HCT116 (cell line): ENCODE data around the gene FCER2. TPM values are rescaled to one million over a fixed set of nuclear protein-coding genes. Genes with fewer than 3 reads are reported as not detected.

Source experiments
- ATAC-seq: fragments of 200-7000 bp; cut with Tn5 transposase; 2 replicates; pipeline ENCODE4 v1.9.1; 2020; ENCODE audit warnings: mild to moderate bottlenecking, moderate library complexity
- BruUV-seq: library from RNA; stranded (reverse); fragments of 400-500 nt; replicated peaks from 2 replicates; lab custom pipeline; 2021; lab: Mats Ljungman, UMichigan
- CTCF ChIA-PET: fragments of 300-600 bp; sonication (Branson Sonifier 250); formaldehyde crosslinking; loops from one replicate; lab custom pipeline; 2021; ENCODE audit warnings: antibody characterized with exemption; lab: Charles Lee
- POLR2A ChIA-PET: fragments of 300-600, 350-600 bp; sonication (Branson Sonifier 250); formaldehyde crosslinking; loops from one replicate; lab custom pipeline; 2021; ENCODE audit warnings: antibody characterized with exemption; lab: Charles Lee
- RAD21 ChIA-PET, 2 experiments: fragments of 300-600 bp; sonication (Branson Sonifier 250); formaldehyde crosslinking; loops; one replicate each; lab custom pipeline; 2023; ENCODE audit warnings: low total read pairs in 2 of 2; ENCODE audit not compliant: uncharacterized antibody in 2 of 2, unreplicated experiment in 2 of 2, low non-redundant PET in 1 of 2; lab: Charles Lee
- DNase-seq: peaks from one replicate; pipeline ENCODE4 v3.0.0-alpha.2; 2010; ENCODE audit warnings: low read depth, low spot score
- H2AFZ ChIP-seq: fragments of 200-600 bp; shearing (Covaris generic), sonication (generic); 2 replicates; pipeline ENCODE4 v1.6.1; 2017; ENCODE audit warnings: low read depth, mixed run types, mixed read lengths, antibody characterized with exemption, low read length; ENCODE audit not compliant: poor library complexity, severe bottlenecking
- H3K27ac ChIP-seq: 2 replicates; pipeline ENCODE4 v1.5.1; 2012; ENCODE audit warnings: low read depth, low read length
- H3K27me3 ChIP-seq: fragments of 200-600 bp; sonication (generic); 2 replicates; pipeline ENCODE4 v1.6.1; 2016; ENCODE audit warnings: mixed run types, low read length, mixed read lengths; ENCODE audit not compliant: insufficient read depth
- H3K36me3 ChIP-seq, 2 experiments: fragments of 200-500 bp in 1 of 2; fragments of 200-600 bp in 1 of 2; sonication (Bioruptor generic) in 1 of 2; sonication (generic) in 1 of 2; 2 replicates each; pipeline versions ENCODE4 v1.5.1 to v1.6.1; 2014 to 2016; ENCODE audit warnings: low read length in 2 of 2, inconsistent platforms in 1 of 2, mixed read lengths in 1 of 2, mixed run types in 1 of 2; ENCODE audit not compliant: insufficient read depth in 2 of 2, control insufficient read depth in 1 of 2
- H3K4me1 ChIP-seq, 2 experiments: fragments of 200-600 bp in 1 of 2; sonication (generic) in 1 of 2; 2 replicates each; pipeline versions ENCODE4 v1.5.1 to v1.6.1; 2012 to 2017; ENCODE audit warnings: low read length in 2 of 2, inconsistent platforms in 1 of 2, mild to moderate bottlenecking in 1 of 2, mixed read lengths in 1 of 2, mixed run types in 1 of 2, moderate library complexity in 1 of 2; ENCODE audit not compliant: insufficient read depth in 2 of 2, control insufficient read depth in 1 of 2
- H3K4me2 ChIP-seq: fragments of 200-600 bp; sonication (generic); 2 replicates; pipeline ENCODE4 v1.6.1; 2017; ENCODE audit warnings: mixed run types, low read length, mixed read lengths
- H3K4me3 ChIP-seq, 2 experiments: fragments of 200-600 bp in 1 of 2; sonication (generic) in 1 of 2; replicated peaks in 1 of 2; 2 replicates each; pipeline ENCODE4 v1.5.1; 2011 to 2016; ENCODE audit warnings: low read length in 2 of 2, control low read depth in 1 of 2, low read depth in 1 of 2, mild to moderate bottlenecking in 1 of 2, mixed read lengths in 1 of 2, mixed run types in 1 of 2
- H3K79me2 ChIP-seq: fragments of 200-600 bp; sonication (generic); 2 replicates; pipeline ENCODE4 v1.6.1; 2017; ENCODE audit warnings: mild to moderate bottlenecking, mixed run types, low read length, moderate library complexity, mixed read lengths; ENCODE audit not compliant: insufficient read depth
- H3K9ac ChIP-seq: fragments of 200-600 bp; sonication (generic); 2 replicates; pipeline ENCODE4 v1.6.1; 2016; ENCODE audit warnings: low read length, mixed read lengths
- H3K9me2 ChIP-seq: fragments of 200-600 bp; sonication (generic), shearing (Covaris generic); 2 replicates; pipeline ENCODE4 v1.6.1; 2017; ENCODE audit warnings: mixed run types, mild to moderate bottlenecking, moderate library complexity; ENCODE audit not compliant: insufficient read depth
- H3K9me3 ChIP-seq, 2 experiments: fragments of 200-500 bp in 1 of 2; fragments of 200-600 bp in 1 of 2; sonication (Bioruptor generic) in 1 of 2; sonication (generic) in 1 of 2; 2 replicates each; pipeline ENCODE4 v1.6.1; 2014 to 2017; ENCODE audit warnings: low read length in 2 of 2, mixed read lengths in 2 of 2, inconsistent platforms in 1 of 2, low read depth in 1 of 2, mild to moderate bottlenecking in 1 of 2, mixed run types in 1 of 2, moderate library complexity in 1 of 2; ENCODE audit not compliant: control insufficient read depth in 1 of 2, insufficient read depth in 1 of 2
- H4K20me1 ChIP-seq: fragments of 200-600 bp; sonication (generic), shearing (Covaris generic); 2 replicates; pipeline ENCODE4 v1.6.1; 2017; ENCODE audit warnings: mixed run types, mild to moderate bottlenecking, moderate library complexity; ENCODE audit not compliant: insufficient read depth
- CEBPB ChIP-seq: IDR thresholded peaks from 2 replicates; pipeline ENCODE4 v1.6.1; 2012; ENCODE audit warnings: low read depth
- EZH2phosphoT487 ChIP-seq: fragments of 200-600 bp; IDR thresholded peaks from 2 replicates; pipeline ENCODE4 v1.6.1; 2018; ENCODE audit warnings: antibody characterized with exemption, borderline replicate concordance
- FOSL1 ChIP-seq: IDR thresholded peaks from 2 replicates; pipeline ENCODE4 v1.6.1; 2012; ENCODE audit warnings: low read depth
- JUND ChIP-seq: IDR thresholded peaks from 2 replicates; pipeline ENCODE4 v1.6.1; 2012
- MAX ChIP-seq: IDR thresholded peaks from 2 replicates; pipeline ENCODE4 v1.6.1; 2012
- POLR2AphosphoS5 ChIP-seq: IDR thresholded peaks from 2 replicates; pipeline ENCODE4 v1.6.1; 2011; ENCODE audit warnings: mild to moderate bottlenecking, low read depth, low read length, moderate library complexity
- RAD21 ChIP-seq: IDR thresholded peaks from 2 replicates; pipeline ENCODE4 v1.6.1; 2012; ENCODE audit warnings: low read depth, mild to moderate bottlenecking
- SIN3A ChIP-seq: IDR thresholded peaks from 2 replicates; pipeline ENCODE4 v1.6.1; 2012; ENCODE audit warnings: low read depth
- SP1 ChIP-seq: IDR thresholded peaks from 2 replicates; pipeline ENCODE4 v1.6.1; 2012; ENCODE audit warnings: low read depth
- SRF ChIP-seq: IDR thresholded peaks from 2 replicates; pipeline ENCODE4 v1.6.1; 2012; ENCODE audit warnings: low read depth
- TCF7L2 ChIP-seq: IDR thresholded peaks from 2 replicates; pipeline ENCODE4 v1.7.0; 2011; ENCODE audit warnings: borderline replicate concordance, inconsistent platforms; ENCODE audit not compliant: insufficient read depth, insufficient read length; ENCODE audit errors: extremely low read depth
- YY1 ChIP-seq: IDR thresholded peaks from 2 replicates; pipeline ENCODE4 v1.6.1; 2011; ENCODE audit warnings: low read length, low read depth, moderate library complexity, mild to moderate bottlenecking; ENCODE audit not compliant: insufficient replicate concordance; ENCODE audit errors: extremely low read depth
- ZNF274 ChIP-seq: fragments of 200-500 bp; sonication (Bioruptor generic); IDR thresholded peaks from 2 replicates; pipeline ENCODE4 v1.6.1; 2014; ENCODE audit warnings: mild to moderate bottlenecking, low read depth, low read length, inconsistent platforms
- intact Hi-C: fragments of 100-400 bp; cut with micrococcal nuclease; formaldehyde crosslinking; loops from 2 replicates; pipeline ENCODE4 v1.10.0; 2022
- total RNA-seq: library from RNA; stranded (reverse); gene quantifications from one replicate; pipeline ENCODE4 v1.2.1, GENCODE V29; 2021; ENCODE audit not compliant: unreplicated experiment
- TF ChIP-seq, protein P1 (sequence below): IDR thresholded peaks from 2 replicates; pipeline ENCODE4 v1.6.1; 2012; ENCODE audit warnings: low read depth

FCER2 gene
- total RNA-seq, 1 experiment from 2014 or later: 0.20 TPM

DNA sequence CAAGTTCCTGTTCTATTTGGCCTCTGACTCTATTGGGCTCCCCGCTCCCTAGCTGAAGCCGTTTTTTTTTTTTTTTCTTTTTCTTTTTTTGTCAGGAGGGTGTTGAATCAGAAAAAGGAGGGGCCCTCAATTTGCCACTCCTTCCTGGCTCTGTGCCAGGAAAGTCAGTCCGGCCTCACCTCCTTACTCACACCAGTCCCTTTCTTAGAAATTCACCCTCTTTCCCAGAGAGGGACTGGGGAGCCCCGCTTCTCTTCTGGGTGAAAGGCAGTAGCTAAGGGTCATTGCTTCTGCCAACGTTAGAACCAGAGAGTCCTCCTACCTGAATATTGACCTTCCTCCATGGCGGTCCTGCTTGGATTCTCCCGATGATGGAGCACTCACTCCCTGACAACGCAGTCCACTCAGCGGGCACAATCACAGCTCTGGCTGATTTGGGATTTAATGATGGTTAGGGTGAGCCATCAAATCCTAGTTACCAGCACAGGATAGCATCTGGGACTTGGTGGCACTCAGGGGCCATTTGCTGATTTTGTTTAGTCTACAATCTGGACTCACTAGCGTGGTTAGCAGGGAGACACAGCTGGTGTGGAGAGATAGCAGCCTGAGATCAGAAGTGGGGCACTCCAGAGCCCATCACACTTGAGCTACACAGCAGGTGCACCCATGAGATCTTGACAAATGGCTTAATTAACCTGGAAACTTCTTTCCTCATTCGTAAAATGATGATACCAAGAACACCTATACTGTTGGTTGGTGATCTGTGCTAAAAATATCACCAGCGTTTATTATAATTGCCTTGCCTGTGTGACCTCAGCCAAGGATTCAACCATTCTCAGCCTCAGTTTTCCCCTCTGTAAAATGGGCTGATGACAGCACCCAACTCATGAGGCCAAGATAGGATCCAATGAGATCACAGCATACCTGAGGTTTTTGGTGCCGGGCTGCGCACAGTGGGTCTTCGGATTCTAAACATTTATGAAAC lies 2.2 kb downstream of the FCER2 start:
- no peak overlapping the region for H3K27ac ChIP-seq
- H2AFZ ChIP-seq: no peak overlapping the region
- no peak overlapping the region for H3K9ac ChIP-seq
- no peak for DNase-seq
- no peaks in the 10 kb centered on the region for H3K79me2 ChIP-seq
- H3K36me3 ChIP-seq: no peaks in the 10 kb centered on the region
- no peaks in the 10 kb centered on the region for H4K20me1 ChIP-seq
- no peak overlapping the region for H3K4me2 ChIP-seq
- intact Hi-C loops: no loop called here
- ChIA-PET POLR2A (no interaction called here), CTCF (interaction anchor here (0.9 kb wide), 1 partner anchor 19 kb away, joined by 3 read pairs; the partner anchor contains the start of gene TRAPPC5), RAD21 (no interaction called here)
- TF ChIP-seq, protein P1, sequence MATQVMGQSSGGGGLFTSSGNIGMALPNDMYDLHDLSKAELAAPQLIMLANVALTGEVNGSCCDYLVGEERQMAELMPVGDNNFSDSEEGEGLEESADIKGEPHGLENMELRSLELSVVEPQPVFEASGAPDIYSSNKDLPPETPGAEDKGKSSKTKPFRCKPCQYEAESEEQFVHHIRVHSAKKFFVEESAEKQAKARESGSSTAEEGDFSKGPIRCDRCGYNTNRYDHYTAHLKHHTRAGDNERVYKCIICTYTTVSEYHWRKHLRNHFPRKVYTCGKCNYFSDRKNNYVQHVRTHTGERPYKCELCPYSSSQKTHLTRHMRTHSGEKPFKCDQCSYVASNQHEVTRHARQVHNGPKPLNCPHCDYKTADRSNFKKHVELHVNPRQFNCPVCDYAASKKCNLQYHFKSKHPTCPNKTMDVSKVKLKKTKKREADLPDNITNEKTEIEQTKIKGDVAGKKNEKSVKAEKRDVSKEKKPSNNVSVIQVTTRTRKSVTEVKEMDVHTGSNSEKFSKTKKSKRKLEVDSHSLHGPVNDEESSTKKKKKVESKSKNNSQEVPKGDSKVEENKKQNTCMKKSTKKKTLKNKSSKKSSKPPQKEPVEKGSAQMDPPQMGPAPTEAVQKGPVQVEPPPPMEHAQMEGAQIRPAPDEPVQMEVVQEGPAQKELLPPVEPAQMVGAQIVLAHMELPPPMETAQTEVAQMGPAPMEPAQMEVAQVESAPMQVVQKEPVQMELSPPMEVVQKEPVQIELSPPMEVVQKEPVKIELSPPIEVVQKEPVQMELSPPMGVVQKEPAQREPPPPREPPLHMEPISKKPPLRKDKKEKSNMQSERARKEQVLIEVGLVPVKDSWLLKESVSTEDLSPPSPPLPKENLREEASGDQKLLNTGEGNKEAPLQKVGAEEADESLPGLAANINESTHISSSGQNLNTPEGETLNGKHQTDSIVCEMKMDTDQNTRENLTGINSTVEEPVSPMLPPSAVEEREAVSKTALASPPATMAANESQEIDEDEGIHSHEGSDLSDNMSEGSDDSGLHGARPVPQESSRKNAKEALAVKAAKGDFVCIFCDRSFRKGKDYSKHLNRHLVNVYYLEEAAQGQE: no peak
- TF ChIP-seq RAD21: no peak
- no peaks in the 10 kb centered on the region for H3K4me1 ChIP-seq
- no peak overlapping the region for H3K4me3 ChIP-seq
- ATAC-seq: no peak
- H3K27me3 ChIP-seq: peaks cover 16% of the 10 kb centered on the region; the same call in 1 of the 2 replicates
- no TSS peak for BruUV-seq
- H3K9me2 ChIP-seq: no peaks in the 10 kb centered on the region
- no peaks in the 10 kb centered on the region for H3K9me3 ChIP-seq

DNA sequence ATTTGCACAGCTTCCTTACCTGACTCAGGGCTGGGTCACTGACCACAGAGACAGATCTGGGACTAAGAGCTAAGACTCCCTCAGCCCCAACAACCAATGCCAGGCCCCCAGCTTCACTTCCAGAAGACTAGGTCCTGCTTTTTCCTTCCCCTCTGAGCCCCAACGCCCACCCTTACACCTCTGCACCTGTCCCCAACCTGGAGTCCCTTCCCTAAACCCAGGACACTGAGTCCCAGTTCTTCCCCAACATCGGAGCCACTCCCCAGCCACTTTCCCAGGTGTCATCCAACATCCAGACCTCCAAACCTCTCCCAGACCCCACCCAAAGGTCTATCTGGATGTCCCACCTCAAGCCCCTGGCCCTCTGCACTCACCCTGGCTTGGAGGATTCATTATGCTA lies 2.9 kb downstream of the FCER2 start:
- H4K20me1 ChIP-seq: no peaks in the 10 kb centered on the region
- H2AFZ ChIP-seq: no peak overlapping the region
- CTCF ChIA-PET: interaction anchor here (0.9 kb wide), 1 partner anchor 18 kb away, joined by 3 read pairs; the partner anchor contains the start of gene TRAPPC5
- H3K27ac ChIP-seq: no peak overlapping the region
- H3K9me2 ChIP-seq: no peaks in the 10 kb centered on the region
- H3K9ac ChIP-seq: no peak overlapping the region
- H3K4me3 ChIP-seq: no peak overlapping the region
- no TSS peak for BruUV-seq
- no peaks in the 10 kb centered on the region for H3K79me2 ChIP-seq
- POLR2A ChIA-PET: no interaction called here
- H3K27me3 ChIP-seq: peaks cover 16% of the 10 kb centered on the region; the same call in 1 of the 2 replicates
- H3K4me2 ChIP-seq: no peak overlapping the region
- ATAC-seq (no peak), DNase-seq (no peak)
- RAD21 ChIA-PET: no interaction called here
- intact Hi-C loops: no loop called here
- H3K4me1 ChIP-seq: no peaks in the 10 kb centered on the region
- H3K9me3 ChIP-seq: no peaks in the 10 kb centered on the region
- no peaks in the 10 kb centered on the region for H3K36me3 ChIP-seq
- TF ChIP-seq CEBPB: no peak
- no peak for TF ChIP-seq TCF7L2
- TF ChIP-seq YY1: no peak
- TF ChIP-seq POLR2AphosphoS5: no peak
- TF ChIP-seq FOSL1: no peak
- TF ChIP-seq SP1: no peak
- no peak for TF ChIP-seq MAX
- no peak for TF ChIP-seq SRF
- TF ChIP-seq EZH2phosphoT487: no peak
- no peak for TF ChIP-seq JUND
- no peak for TF ChIP-seq ZNF274
- TF ChIP-seq SIN3A: no peak
